ENCODE data around the gene GPC6.

Gene GPC6

DNA sequence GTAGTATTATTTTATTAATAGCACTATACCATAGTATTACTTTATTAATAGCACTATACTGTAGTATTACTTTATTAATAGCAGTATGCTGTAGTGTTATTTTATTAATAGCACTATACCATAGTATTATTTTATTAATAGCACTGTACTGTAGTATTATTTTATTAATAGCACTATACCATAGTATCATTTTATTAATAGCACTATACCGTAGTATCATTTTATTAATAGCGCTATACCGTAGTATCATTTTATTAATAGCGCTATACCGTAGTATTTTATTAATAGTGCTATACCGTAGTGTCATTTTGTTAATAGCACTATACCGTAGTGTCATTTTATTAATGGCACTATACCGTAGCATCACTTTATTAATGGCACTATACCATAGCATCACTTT, 191.8 kb downstream of the GPC6 start:
- CTCF ChIA-PET: no interaction called here
- no peak for DNase-seq (ENCODE audit: low read depth, low spot score)
- TF ChIP-seq, protein P1, sequence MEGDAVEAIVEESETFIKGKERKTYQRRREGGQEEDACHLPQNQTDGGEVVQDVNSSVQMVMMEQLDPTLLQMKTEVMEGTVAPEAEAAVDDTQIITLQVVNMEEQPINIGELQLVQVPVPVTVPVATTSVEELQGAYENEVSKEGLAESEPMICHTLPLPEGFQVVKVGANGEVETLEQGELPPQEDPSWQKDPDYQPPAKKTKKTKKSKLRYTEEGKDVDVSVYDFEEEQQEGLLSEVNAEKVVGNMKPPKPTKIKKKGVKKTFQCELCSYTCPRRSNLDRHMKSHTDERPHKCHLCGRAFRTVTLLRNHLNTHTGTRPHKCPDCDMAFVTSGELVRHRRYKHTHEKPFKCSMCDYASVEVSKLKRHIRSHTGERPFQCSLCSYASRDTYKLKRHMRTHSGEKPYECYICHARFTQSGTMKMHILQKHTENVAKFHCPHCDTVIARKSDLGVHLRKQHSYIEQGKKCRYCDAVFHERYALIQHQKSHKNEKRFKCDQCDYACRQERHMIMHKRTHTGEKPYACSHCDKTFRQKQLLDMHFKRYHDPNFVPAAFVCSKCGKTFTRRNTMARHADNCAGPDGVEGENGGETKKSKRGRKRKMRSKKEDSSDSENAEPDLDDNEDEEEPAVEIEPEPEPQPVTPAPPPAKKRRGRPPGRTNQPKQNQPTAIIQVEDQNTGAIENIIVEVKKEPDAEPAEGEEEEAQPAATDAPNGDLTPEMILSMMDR (IDR thresholded peaks at IDR 0.05; ENCODE audit: insufficient read depth, low read length, missing control alignments): no peak
- POLR2A ChIA-PET: no interaction called here
- no peak overlapping the region for H3K4me3 ChIP-seq (ENCODE audit: low read depth, low read length)

- ChIA-PET CTCF (interaction anchor here (1.1 kb wide), 1 partner anchor 16 kb away, joined by 3 read pairs; no protein-coding TSS in a partner anchor), POLR2A (no interaction called here)
- no peak for DNase-seq (ENCODE audit: low read depth, low spot score)
- no peak overlapping the region for H3K4me3 ChIP-seq (ENCODE audit: low read depth, low read length)
- TF ChIP-seq, protein P1 (IDR thresholded peaks at IDR 0.05; ENCODE audit: insufficient read depth, low read length, missing control alignments): no peak
These were observed 193.6 kb downstream of the GPC6 start for GRCh38 chr13:93420206-93420605.

GRCh38 chr13:93420887-93421286, 194.3 kb downstream of the GPC6 start:
- TF ChIP-seq, protein P1 (IDR thresholded peaks at IDR 0.05; ENCODE audit: insufficient read depth, low read length, missing control alignments): no peak

GRCh38 chr13:93422980-93423543, 196.5 kb downstream of the GPC6 start:
- ChIA-PET CTCF (interaction anchor here (1.1 kb wide), 1 partner anchor 940 kb away, joined by 3 read pairs; no protein-coding TSS in a partner anchor), POLR2A (no interaction called here)
- no peak overlapping the region for H3K4me3 ChIP-seq (ENCODE audit: low read depth, low read length)
- no peak for DNase-seq (ENCODE audit: low read depth, low spot score)
- TF ChIP-seq, protein P1 (IDR thresholded peaks at IDR 0.05; ENCODE audit: insufficient read depth, low read length, missing control alignments): no peak

More at GRCh38 chr13:93420887-93421286, 194.3 kb downstream of the GPC6 start:
- ChIA-PET POLR2A (no interaction called here), CTCF (no interaction called here)
- DNase-seq (ENCODE audit: low read depth, low spot score): no peak
- H3K4me3 ChIP-seq (ENCODE audit: low read depth, low read length): no peak overlapping the region

GRCh38 chr13:93425411-93425810, 198.8 kb downstream of the GPC6 start:
- ChIA-PET CTCF (no interaction called here), POLR2A (no interaction called here)
- no peak overlapping the region for H3K4me3 ChIP-seq (ENCODE audit: low read depth, low read length)
- no peak for DNase-seq (ENCODE audit: low read depth, low spot score)
- TF ChIP-seq, protein P1 (IDR thresholded peaks at IDR 0.05; ENCODE audit: insufficient read depth, low read length, missing control alignments): no peak

GRCh38 chr13:93430381-93430780, 203.8 kb downstream of the GPC6 start:
- POLR2A ChIA-PET: no interaction called here
- TF ChIP-seq, protein P1 (IDR thresholded peaks at IDR 0.05; ENCODE audit: insufficient read depth, low read length, missing control alignments): no peak
- no peak for DNase-seq (ENCODE audit: low read depth, low spot score)
- H3K4me3 ChIP-seq (ENCODE audit: low read depth, low read length): no peak overlapping the region
- CTCF ChIA-PET: no interaction called here

Data from AG04449 (cell line).